Tibial nerve (tissue), 4 donors: ENCODE results near the gene HAUS8.

Experiments
- CTCF ChIP-seq, 5 experiments: fragments of 200-600 bp in 3 of 5; fragments of 450-650 bp in 2 of 5; sonication (generic) in 3 of 5; IDR thresholded peaks; one replicate each; pipeline ENCODE4 v1.5.1; 2016 to 2019; ENCODE audit warnings: antibody characterized with exemption in 5 of 5, mild to moderate bottlenecking in 3 of 5, moderate library complexity in 2 of 5
- EP300 ChIP-seq, 2 donors: sonication (generic); formaldehyde crosslinking; IDR thresholded peaks; one replicate each; pipeline ENCODE4 v1.6.1; 2017; ENCODE audit warnings: antibody characterized with exemption in 2 of 2, mild to moderate bottlenecking in 1 of 2
- POLR2A ChIP-seq, 2 donors: fragments of 450-650 bp; IDR thresholded peaks; one replicate each; pipeline ENCODE4 v1.6.1; 2017; ENCODE audit warnings: antibody characterized with exemption in 2 of 2, mild to moderate bottlenecking in 2 of 2, moderate library complexity in 2 of 2

- TF ChIP-seq EP300 (IDR thresholded peaks at IDR 0.05) (peak in 1 of 2 donors; percentile 53), POLR2A (IDR thresholded peaks at IDR 0.05) (no peak), CTCF (IDR thresholded peaks at IDR 0.05) (peak; percentile 40 to 77 (median 50))
These were observed 4.6 kb upstream of the HAUS8 start for GRCh38 chr19:17079710-17080439.
